HG02885 (cell line): ENCODE results near the gene RHOG.

ENCODE experiments used
- ATAC-seq: cut with Tn5 transposase; IDR thresholded peaks from one replicate; pipeline ENCODE4 v1.9.1; 2021; ENCODE audit warnings: mild to moderate bottlenecking; ENCODE audit not compliant: unreplicated experiment, poor library complexity

The RHOG gene

DNA sequence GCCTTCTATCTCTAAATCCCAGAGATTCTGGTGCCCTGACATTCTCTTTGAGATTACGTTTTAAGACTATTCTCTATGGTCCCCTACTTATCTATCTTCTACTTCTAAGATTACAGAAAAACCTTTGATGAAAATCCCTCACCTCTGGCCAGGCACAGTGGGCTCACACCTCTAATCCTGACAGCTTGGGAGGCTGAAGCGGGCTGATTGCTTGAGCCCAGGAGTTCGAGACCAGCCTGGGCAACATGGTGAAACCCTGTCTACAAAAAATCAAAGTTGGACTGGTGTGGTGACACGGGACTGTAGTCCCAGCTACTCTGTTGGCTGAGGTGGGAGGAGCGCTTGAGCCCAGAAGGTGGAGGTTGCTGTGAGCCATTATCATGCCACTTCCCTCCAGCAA lies 57.8 kb downstream of the RHOG start:
- ATAC-seq = no peak

DNA sequence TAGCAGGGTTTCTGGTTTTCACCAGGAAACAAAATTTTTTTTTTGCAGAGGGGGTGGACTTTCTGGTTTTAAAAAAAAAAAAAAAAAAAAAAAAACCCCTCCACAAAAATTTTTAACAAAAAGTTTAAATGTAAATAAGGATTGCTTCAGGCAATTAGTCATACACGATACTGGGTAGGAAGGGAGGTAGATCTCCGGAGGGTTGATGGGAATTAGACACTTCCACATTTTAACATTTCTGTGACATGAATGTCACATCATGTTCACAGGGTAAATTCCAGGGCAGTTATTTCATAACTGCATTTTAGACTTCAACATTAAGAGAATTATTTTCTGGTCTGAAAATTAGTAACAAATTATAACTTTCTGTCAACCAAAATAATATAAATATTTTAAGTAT lies 59.3 kb downstream of the RHOG start:
- ATAC-seq = no peak
